ENCODE data around the gene NPM1.

Gene NPM1

DNA sequence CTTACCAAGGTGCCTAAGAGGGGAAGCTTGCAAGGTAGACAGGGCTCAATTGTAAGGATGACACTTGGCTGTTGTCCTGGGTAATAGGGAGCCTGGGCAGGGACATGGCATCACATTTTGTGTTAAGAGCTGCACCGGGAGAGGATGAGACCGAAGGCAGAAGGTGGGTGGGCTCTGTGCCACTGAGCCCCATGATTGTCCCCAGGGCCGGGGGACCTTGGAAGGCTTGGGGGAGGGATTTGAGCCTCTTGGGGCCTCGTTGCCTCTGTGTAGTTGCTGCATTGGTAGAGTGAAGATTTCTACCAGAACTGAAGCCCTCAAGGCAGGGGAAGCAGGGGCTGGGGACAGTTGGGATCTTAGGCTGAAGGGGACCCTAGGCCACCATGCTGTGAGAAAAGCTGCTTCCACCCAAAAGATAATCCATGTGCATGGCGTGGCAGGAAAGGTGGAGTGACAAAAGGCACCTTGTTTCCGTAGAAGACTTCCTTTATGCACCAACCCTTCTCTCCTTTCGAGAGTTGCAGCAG, 43.7 kb downstream of the NPM1 start:
- DNase-seq = no peak

- DNase-seq = no peak
Observed at GRCh38 chr5:171432076-171432475, 44.4 kb downstream of the NPM1 start.

DNA sequence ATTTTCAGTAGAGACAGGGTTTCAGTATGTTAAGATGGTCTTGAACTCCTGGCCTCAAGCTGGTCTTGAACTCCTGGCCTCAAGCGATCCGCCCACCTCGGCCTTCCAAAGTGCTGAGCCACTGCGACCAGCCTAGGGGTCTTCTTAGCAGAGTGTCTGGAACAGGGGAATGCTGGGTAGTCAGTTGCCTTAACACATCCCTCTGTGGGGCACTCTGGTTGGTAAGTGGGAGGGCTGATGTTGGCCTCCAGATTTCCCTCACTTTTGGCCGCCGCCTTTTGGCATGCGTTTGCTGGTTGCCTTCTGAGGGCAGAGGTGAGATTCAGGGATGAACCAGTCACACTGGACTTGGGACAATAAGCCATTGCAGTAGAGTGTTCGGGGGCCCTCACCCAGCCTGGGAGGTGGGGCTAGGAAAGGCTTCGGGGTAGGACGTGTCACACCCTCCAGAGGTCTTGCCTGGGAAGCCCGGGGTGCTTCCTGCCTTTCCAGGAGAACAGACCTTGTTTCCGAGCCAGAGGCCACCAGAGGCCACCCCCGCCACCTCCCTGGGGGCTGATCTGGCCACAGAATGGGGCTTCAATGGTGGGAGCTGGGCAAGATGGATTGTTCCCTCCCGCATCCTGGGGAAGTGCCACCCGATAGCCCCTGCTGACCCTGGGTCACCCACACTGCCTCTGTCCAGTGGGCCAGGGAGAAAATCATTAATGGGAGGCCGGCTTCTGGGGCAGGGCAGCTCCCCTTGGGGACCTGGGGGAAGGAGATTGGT, 45.1 kb downstream of the NPM1 start:
- DNase-seq = no peak

DNA sequence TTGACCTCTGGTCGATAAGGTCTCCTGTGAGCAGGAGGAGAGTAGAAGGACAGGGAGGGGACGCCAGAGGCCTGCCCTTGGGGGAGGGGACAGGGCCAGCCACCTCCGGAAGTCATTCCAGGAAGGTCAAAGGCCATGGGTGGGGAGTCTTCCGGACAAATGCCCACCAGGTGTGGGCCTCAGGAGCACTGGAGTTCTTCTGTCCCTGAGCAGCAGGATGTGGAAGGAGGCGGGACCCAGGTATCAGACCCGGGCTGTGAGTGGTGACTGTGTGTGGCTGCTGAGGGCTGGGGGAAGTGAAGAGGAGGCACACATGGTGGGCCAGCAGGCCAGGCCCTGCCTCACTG, 45.7 kb downstream of the NPM1 start:
- no peak for DNase-seq

DNA sequence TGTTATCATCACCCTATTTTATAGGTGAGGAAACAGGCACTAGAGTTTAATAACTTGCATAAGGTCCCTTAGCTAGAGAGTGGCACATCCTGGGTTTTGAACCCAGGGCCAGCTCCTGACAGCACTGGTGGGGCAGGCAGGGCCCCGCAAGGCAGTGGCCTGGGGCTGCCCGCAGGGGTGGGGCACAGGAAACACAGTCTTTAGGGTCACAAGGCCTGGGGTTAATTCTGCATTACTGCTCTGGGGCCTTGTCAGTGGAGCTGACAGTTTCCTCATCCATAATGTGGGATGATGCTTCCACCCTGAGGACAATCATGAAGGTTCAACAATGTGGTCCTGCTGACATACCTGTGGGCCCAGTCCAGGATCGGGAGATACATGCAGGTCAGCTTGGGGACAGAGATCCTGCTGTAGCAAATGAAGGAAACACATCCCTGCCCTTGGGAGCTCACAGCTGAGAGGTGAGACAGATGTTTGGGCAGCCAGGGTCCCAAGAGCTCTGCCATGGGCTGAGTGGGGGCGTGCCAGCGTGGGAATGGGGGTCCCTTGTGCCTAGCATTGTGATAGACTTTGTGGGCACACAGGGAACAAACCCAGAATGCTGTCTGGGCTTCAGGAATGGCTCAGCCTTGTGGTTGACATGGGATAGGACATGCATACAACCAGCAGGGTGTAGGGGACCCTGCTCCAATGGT, 46.5 kb downstream of the NPM1 start:
- no peak for DNase-seq

- DNase-seq = no peak
Observed at GRCh38 chr5:171434874-171435273, 47.2 kb downstream of the NPM1 start.

- DNase-seq = no peak
Observed at GRCh38 chr5:171435908-171436307, 48.3 kb downstream of the NPM1 start.

- DNase-seq = no peak
Observed at GRCh38 chr5:171436804-171437285, 49.2 kb downstream of the NPM1 start.

DNA sequence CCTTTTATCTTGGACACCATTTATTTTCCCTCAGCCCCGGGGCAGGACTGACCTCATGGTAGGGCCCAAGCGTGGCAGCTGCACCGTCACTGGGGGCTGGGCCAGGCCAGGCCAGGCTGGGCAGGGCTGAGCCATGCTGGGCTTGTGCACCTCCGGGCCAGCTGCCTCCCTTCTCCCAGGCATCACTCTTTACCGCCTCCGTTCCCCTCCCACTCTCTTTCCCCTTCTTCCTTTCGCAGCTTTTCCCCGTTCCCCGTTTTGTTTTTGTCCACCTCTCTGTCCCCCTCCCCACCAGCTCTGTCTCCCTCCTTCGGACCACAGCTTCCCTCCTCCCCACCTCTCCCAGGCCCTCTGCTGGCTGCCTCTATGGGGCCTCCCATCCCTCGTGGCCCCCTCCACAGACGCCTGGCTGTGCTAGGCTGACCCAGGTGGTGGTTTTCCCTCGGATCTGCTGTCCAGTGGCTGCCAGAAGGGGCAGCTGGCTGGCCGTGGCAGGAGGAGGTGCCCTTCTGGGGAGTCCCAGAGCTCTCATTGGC, 49.7 kb downstream of the NPM1 start:
- no peak for DNase-seq

DNA sequence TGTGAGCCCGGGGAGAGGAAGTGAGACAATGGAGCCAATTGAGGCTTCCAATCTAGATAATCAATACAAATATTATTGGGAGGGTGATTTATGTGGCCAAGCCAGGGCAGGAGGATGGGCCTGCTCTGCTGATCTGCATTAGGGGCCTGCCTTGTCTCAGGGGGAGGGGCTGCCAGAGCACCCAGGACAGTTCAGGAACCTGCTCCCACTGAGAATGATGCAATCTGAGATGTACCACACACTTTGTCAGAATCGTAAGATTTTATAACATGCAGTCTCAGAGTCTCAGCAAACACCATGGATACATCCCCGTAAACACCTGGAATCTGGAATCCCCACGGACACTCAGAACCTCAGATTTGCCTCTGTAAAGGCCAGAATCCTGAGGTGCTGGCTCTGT, 51.1 kb downstream of the NPM1 start:
- no peak for DNase-seq

DNA sequence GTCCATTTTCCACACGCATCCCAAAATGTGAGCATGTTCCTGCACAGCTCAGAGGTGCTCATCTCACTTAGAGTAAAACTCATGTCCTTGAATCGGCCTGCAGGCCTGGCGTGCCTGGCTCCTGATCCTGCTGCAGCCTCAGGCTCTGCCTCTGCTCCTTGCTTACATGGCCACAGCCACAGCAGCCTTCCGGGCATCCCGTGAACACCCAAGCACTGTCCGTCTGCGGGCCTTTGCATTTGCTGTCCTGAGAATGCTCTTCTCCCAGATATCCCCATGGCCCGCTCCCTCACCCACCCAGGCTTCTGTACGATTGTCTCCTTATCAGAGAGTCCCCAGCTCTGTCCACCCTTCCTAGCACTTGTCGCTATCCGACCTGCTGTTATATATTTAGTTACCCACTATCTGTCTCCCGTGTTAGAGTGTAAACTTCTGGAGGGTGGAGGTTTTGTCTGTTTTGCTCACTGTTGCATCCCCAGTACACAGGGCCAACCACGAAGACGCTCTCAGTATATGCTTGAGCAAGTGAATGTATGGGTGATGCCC, 53.7 kb downstream of the NPM1 start:
- DNase-seq = no peak

DNA sequence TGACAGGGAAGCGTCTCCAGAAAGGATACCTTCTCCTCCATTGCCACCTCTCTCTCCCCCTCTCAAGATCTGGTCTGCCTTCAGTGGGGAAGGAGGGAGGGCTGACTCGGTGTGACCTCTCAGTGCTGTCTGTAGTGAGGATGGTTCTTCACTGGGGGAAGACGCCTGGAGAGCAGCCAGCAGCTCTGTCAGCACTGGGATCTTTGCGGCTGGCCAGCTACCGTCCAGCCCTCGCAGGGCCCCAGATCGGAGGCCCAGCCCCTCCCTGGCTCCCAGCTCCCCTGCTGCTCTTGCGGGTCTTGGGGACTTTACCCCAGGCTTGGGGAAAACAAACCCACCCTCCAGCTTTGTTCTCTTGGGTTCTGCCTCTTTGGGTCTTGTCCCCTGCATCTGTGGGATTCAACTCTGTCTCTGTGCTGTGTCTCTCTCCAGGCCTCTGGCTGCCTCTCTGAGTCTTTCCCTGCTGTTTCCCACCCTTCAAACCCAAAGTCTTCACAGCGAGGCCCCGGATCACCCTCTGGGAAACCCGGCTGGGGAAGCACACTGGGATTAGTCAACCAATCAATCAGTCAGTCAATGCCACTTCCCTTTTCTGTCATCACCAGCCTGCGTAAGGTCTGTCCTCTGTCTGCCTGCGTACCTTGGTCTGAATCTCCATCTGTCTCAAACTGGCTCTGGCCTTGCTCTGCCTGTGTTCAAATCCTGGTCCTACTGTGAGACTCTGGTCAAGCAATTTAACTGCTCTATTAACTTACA, 54.8 kb downstream of the NPM1 start:
- no peak for DNase-seq

- DNase-seq = no peak
Observed at GRCh38 chr5:171444582-171444981, 56.9 kb downstream of the NPM1 start.

DNA sequence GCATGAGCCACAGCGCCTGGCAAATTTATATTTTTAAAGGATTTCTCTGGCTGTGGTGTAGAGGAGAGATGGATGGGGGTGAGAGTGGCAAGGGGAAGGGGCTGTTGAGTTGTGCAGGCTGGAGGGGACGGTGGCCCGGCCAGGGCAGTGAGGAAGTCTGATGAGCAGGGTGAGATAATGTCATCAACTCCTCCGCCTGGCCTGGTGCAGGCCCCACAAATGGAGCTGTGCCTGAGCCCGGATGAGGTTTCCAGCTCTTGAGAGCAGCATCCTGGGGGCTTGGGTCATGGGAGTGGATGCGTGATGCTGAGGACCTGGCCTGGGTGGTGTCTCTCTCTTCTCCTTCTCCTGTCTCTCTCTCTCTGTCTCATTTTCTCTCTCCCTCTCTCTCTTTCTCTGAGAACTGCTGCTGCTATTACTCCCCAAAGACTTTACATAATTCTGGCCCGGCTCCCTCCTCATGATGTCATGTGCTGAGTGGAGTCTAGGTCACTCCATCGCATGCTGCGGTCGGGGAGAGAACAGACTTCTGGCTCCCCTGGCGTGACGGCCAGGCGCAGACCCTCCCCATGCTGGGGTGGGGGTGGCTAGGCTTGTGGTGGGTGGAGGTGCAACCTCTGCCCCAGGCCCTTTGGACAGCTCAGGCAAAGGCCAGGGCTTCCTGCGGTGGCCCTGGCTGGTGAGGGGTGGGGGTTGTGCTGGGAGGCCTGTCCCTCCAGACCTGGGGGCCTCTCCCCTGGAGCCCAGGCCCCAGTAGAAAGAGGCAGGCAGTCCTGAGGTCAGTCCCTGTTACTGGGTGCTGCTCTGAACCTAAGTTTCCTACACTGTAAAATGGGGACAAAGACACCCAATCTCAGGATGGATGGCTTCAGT, 58.2 kb downstream of the NPM1 start:
- no peak for DNase-seq

DNA sequence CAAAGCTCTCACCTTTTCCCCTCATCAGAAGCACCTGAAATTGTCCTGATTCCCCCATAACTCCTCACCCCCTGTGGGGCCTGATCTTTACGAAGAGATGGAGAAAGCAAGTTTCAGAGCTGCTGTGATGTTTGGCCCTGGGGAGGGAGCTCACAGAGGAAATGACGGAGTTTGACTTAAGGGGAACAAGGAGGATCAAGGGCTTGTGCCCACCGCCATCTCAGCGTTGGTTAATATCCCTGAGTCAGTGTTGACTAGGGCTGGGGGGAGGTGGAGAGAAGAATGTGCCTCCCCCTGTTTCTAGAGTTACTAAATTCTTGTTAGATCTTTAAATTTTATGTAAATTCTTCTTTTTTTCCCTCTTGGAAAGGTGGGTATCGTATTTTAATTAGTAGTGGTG, 59.6 kb downstream of the NPM1 start:
- DNase-seq = no peak

DNA sequence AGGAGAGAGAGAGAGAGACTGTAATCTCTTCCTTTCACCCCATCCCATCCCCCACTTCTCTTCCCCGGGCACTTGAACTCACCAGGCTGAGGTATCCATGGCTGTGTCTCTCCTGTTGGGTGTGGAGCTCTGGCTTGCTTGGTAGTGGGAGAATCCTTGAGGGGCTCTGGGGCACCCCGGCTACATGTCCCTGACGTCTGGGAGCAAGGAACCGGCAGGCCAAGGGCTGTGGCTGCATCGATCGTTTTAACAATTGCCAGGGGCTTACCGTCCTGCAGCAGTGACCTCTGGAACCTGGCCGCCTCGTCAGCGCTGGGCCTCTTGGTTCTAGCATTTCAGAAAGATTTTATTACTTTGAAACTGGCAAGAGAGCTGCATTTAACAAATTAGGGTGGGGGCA, 61.8 kb downstream of the NPM1 start:
- no peak for DNase-seq

DNA sequence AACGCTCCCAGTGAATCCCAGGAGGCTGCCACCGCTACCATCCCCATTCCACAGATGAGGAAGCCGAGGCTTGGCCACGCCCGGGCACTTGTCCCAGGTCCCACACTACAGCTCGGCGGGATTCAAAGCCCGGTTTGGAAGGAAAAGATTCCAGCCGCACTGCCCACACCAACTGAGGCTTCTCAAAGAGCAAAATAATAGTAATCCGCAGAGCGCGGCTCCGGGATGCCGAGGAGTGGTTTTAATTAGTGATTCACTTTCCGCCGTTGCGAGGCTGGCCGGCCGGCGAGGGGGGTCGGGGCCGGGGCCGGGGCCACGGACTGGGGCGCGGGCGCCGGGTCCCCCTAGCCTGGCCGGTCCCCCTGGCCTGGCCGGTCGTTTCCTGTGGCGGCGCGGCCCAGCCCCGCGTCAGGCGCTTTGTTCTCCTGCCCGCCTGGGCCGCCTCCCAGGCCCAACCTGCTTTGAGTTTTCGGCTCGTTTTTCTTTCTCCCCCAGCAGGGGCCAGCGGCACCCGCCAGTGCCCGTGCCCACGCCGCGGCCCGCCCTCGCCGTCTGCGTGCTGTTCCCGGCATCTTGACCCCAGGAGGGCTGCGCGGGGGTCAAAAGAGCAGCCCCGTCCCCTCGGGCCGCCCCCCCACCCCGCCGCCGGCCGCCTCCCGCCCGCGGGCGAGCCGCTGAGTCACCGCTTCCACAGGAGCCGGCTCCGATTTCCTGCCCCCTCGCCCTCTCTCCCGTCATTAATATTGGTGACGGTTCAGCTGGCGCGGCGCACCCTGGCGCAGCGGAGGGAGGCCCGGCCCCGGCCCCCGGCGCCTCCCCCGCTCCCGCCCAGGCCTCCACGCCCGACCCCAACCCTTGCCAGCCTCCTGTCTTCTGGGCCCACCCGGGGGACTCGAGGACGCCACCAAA, 63.0 kb downstream of the NPM1 start:
- no peak for DNase-seq

- DNase-seq = no peak
Observed at GRCh38 chr5:171451421-171451820, 63.8 kb downstream of the NPM1 start.

DNA sequence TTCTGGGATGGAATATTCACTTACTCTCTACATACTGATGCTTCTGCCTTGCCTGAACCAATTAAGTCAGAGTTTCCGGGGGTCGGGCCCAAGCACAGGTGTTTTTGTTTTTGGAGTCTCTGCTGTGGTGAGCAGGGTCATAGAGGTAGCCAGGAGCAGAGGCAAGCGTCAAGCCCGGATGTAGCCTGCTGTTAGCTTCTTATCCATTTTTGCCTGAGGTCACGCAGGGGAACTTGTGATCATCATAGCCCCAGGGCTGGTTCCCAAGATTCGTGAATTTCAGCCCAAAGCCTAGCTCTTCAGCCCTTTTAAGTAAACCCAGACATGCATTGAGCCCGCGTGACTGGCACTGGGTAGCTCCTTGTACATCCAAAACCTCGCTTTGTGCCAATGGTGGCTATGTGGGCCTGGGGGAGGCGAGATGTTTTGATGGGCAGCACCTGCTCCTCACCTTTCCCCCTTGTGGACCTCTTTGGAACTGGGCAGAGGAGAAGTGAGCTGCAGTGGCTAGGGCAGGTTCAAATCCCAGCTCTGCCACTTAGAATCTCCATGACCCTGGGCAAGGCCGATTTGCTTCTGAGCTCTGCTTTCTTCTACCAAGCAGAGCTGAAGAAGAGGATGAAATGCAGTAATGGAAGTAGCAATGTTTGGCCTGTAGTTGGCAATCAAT, 65.5 kb downstream of the NPM1 start:
- no peak for DNase-seq

GRCh38 chr5:171453988-171454387, 66.3 kb downstream of the NPM1 start:
- DNase-seq = no peak

Data from NCI-H1105 treated with DMSO at 0.1 percent for 48 hours (cell line).